ENCODE measurements around the gene NCBP2L.

NCBP2L gene

DNA sequence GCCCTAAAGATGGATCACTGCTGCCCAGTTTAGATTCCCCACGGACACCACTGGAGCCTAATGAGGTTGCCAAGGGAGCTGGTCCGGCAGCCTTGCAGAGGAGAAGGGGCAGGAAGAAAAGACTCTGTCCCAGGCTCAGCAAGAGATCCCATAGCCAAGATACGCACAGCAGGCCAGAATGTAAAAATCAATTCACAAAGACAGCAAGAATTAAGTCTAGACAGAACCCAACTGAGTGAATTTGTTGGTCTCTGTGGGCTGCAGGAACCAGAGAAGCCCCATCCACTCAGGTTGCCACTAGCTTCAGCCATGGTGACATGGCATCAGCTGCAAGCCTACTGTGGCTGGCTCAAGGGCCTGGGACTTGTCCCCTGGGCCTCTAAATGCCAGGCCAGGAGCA lies 24.8 kb upstream of the NCBP2L start:
- no peak for DNase-seq (ENCODE audit: low read depth)

DNA sequence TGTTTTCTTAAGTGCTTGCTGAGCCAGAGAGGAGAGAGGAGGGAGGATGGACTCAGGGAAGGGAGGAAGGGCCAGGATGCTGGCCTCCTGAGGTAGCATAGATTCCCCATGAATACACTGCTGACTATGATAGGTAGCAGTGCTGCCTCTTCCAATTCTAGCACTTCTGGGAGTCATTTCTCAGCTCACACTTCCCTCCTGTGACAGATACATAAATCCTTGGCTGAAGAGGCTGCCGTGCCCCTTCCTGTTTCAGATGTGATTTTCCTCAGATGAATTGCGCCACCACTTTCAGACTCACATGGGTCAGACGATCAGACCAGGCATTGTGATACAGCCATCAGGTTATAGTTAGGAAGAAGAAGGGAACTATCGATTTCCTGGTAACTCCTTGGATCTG lies 24.3 kb upstream of the NCBP2L start:
- DNase-seq (ENCODE audit: low read depth) = no peak

DNA sequence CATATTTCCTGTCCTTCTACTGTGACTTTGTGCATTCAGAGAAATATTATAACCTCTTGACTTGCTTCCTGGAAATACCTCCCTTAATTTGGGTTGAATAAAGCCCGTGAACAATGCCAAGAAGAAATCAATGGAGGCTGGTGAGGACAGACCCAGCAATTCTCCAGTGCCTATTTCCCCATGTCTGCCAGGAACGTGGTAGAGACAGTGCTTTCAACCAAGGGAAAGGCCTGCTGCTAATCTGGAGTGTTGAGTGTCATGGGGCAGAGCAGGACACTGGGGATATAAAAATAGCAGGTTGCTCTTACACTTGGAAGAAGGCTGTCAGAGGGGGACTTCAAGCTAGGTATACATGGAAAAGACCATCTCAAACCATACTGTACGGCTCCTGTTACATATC lies 21.8 kb upstream of the NCBP2L start:
- DNase-seq (ENCODE audit: low read depth) = no peak

DNA sequence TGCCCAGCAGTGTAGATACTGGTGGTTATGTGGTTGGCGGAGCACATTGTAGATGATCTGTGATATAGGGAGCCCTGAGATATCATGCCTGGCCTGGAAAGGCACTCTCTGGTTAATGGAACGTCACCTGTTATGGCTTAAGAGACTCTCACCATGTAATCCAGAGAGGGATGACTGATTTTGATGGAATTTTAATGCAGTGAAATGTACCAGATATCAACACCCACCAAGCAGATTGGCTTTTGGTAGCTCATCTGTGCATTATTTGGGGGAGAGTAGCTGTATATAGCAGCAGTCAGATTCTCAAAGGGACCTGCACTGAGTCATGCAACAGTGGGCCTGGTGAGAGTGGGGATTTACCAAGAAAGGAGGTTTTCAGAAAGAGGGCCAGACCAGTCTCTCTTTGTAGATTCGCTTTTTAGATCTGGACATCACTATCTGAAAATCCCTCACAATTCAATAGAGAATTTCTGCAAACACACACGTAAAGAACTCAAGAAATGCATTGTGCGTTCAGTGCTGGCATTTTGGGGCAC lies 19.2 kb upstream of the NCBP2L start:
- no peak for DNase-seq (ENCODE audit: low read depth)

DNA sequence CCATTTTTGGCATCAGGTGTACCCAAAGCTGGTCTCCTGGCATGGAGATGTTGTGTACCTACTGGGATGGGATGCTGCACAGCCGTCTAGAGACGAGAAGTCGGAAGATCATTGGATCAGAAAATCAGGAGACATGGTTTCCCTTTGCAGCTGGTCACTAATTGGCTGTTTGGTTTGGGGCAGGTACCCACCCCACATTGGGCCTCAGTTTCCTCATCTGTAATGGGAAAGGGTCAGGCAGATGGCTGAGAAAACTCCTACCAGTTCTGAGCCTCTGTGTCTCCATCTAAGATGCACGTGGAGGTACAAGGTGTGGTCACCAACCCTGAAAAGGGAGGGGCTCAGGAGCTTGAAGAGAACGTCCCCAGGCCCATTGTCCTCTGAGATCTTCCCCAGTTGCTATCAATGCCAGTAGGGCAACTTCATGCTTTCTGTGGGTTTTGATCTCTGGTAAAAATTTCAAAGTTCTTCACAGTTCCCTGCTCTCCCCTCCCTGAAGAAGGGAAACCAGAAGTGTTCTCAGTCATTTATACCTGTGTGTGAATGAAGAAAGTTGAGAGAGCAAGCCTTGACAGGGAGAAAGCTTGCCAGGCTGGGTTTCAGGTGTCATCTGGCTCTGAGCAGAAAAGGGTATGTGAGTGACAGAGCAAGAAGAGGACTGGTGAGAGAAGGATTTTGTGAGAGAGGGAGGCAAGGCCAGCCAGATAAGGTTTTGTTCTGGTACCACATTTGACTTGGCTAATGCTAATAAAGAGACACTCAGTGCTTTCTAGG lies 17.0 kb upstream of the NCBP2L start:
- no peak for DNase-seq (ENCODE audit: low read depth)

DNA sequence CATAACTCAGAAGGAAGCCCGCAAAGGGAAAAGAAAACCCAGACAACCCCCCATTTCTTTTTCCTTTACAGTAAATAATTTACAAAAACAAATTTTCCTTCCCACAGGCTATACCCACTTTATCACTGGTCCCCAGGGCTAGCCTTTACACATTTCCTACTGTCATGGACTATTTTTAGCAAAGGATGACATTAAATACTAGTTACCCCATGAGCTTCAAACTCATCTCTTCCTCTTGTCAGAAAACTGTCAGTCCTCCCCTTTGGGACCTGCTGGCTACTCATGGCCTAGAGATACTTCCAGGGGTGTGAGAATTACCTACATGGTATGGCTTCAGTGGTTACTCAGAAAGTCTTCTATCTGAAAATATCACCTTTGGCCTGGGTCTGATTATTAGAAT lies 13.9 kb upstream of the NCBP2L start:
- no peak for DNase-seq (ENCODE audit: low read depth)

DNA sequence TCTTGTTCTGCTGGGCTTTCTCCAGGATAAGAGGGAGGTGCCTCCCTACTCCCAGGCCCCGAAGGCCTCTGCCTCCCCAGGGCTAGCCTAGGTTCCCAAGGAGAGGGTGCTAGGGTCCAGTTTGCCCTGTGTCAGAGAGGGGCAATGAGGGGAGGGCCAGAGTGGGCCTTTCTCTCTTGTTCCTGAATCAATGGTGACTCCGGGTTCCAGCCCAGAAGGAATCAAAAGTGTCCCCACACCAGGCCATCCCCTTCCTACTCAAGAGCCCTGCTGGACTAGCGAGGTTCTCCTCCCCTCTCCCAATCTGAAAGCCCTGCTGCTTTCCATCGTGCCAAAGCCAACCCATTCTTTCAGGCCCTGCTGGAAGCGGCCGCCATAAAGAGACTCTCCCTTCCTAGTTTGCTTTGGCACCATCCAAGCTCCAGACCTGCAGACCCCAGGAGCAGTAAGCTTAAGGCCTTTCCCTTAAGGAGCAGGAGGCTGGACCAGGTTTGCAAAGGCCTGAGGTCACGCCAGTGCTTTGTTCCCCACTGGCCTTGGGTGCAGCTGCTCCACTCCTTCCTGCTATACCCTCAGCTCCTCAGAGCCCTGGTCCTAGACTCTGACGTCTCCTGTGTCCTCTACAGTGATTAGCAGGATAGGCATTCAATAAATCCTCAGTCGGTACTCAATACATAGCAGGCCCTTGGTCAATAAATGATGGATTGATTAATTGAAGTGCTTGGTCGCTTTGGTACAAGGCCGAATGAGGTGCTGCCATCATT lies 12.5 kb upstream of the NCBP2L start:
- no peak for DNase-seq (ENCODE audit: low read depth)

DNA sequence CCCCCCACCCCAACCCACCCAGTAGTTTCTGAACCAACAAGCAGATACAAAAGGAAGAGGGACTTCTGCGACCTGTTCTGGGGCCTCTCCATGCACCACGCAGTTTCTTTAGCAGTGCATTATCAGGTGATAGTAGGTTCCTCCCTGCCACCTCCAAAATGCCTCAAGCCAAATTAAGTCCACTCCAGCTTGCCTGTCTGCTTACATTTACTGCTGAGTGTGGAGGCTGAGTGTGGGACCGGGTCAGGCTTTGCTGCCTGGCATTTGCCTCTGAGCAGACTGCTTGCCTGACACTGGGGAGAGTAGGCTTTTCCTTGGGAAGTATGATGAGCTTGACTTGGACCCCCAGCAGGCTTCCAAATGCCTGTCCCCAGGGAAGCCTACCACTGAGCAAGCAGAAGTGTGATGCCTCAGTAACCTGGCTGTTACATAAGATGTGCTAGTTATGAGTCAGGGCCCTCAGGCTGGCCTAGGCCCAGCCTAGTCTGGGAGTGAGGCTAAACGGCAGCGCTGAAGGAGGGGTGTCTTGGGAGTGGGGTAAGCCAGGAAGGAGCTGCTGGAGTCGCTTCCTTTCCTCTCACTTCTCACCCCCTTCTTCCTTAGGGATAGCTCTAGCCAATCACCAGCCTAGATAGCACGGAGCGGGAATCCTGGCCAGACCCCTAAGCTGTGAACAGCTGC lies 10.9 kb upstream of the NCBP2L start:
- DNase-seq (ENCODE audit: low read depth) = no peak

DNA sequence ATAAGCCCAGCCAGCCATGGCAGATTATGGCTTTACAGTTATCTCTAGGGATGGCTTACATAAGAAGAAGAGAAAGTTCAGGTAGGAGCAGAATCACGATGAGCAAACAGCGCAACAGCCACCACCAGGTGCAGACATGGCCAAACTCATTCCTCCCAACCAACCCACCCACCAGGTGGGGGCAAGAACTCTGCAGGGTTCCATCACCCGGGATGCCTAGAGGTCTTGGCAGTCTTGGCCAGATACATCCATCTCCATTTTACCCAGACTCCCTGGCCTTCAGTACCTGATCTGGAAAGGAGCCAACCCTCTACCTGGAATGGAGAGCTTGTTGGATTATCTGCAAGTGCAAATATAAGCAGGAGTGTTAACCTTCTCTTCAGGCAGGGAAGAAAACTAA lies 9.5 kb upstream of the NCBP2L start:
- no peak for DNase-seq (ENCODE audit: low read depth)

DNA sequence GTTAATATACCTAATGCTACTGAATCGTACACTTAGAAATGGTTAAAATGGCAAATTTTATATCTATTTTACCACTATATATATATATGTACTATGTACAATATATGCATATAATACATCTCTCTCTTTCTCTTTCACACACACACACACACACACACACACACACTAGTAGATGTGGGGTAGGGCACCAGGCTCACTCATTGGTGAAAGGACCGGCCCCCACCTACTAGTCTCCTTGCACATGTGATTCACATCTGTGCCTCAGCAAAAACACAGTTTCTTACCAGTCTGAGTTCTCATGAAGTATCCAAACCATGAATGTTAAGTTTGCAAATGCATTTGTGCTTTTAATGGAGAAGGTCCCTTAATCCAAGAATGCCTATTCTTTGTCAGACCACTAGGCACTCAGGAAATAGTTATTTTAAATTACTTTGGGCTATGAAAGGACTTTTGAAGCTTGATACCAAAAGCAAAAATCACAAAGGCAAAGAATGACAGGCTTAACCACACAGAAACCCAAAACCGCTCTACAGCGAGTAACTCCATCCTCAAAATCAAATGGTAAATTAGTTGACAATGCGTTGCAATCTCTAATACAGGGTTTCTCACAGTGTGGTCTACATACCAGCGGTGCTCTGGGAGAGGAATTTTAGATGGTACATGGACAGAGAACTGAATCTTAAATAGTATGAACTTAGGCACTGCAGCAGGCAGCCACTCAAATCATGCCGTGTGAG lies 7.8 kb upstream of the NCBP2L start:
- no peak for DNase-seq (ENCODE audit: low read depth)

DNA sequence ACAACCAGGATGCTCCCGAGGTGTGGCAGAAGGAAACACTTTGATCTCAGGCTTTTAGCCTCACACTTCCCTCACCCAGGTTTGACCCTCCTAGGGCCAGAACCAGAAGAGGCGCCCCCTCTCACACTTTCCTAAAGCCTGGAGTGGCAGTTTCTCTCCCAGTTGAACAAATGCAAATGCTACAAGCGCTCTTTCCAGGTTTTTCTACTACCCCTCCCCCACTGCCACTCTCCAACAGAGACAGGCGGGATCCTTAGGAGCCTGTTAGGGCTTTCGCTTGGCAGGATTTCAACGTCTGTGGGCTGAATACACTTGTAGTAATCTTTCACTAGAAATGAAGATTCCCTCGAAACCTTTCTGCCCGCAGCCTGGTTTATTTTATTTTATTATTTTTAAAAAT lies 4.3 kb upstream of the NCBP2L start:
- no peak for DNase-seq (ENCODE audit: low read depth)

DNA sequence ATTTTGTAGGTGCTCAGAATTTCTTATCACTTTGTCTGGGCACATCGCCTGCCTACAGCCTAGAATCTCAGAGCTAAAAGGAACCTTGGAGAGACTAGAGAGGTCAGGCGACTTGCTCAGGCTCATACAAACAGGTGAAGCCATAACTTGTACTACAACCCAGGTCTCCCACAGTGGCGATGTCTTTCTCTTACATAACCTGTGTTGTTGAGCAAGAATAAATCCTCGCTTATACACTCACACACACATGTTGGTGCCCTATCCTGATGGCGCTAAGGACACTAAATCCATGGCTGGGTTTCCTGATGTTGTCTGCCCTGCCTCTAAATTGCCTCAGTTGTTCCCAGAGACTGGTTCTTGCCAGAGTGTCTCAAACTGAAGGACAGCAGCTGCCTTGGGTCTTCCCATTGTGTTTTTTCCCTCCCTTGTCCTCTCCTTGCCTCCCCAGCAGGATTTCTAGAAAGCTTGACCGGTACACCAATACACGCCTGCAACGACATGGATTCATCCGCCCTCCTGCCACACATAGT lies 3.6 kb upstream of the NCBP2L start:
- DNase-seq (ENCODE audit: low read depth) = no peak

DNA sequence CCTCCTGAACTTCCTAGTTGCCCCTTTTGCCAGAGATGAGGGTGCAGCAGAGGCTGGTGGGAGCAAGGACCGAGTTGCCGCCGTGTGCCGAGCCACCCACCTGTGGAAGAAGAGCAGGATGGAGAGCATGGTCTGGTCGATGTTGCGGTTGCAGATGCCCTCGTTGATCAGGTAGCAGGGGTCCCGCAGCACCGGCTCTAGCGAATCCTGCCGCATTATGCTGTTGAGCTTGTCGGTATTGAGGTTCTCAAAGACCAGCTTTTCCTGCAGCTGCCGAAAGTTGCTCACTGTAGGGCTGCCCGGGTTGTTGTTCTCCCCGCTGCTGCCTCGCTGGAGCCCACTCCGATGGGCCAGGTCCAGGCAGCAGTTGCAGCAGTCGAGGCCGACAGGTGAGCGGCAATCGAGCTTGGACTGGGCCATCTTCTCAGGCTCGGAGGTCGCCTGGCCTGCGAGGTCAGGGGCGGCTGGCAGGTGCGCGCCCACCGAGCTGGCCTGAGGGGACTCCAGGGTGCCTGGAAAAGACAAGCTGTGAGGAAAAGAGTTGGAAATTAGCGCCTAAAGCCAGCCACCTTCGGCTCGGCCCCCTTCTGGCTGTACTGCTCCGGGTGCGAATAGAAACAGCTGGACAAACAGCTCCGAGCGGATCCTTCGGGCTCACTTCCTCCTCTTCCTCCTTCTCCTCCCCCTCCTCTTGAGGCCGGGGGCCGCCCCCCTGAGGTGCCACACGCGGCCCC lies 2.4 kb upstream of the NCBP2L start:
- no peak for DNase-seq (ENCODE audit: low read depth)

DNA sequence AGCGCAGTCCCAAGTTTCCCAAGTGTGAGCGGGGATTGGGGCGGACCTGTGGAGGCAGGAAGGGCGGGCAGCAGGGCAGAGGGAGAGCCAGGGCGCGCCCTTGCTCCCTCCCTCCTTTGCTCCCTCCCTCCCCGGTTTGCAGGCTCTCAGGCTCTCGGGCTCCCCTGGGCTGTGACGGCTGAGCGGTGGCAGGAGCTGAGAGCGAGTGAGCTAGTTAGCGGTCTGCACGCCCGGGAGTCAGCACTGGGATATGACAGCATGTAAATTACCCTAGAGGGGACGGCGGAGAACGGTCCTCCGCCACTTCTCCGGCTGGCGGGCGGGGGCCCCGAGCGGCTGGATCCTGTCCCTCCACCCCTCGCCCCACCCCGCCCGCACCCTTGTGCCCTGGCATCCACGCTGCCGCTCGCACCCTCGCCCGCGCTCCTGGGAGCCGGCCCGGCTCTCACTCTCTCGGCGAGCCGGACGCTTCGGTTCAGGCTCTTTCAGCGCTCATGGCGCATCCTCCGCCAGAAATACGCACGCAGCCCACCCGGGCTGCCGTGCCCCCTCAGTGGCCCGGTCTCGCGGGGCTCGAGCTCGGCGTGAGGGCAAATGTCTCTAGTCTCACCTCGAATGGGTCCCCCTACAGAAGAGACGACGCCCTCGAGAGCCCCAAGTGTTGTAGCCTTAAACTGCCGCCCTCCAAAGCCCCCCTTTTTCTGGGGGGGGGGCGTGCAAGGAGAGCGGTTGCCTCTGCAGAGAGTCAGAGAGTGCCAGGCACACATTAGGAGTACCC lies 1.6 kb upstream of the NCBP2L start, which contains the start of gene TSC22D3:
Gene TSC22D3, minus strand, starts transcription at position 54 of the 778 bp plus-strand sequence. CDS start 368 bp downstream, outside the sequence.
- peak; percentile 42 for DNase-seq (ENCODE audit: low read depth)

DNA sequence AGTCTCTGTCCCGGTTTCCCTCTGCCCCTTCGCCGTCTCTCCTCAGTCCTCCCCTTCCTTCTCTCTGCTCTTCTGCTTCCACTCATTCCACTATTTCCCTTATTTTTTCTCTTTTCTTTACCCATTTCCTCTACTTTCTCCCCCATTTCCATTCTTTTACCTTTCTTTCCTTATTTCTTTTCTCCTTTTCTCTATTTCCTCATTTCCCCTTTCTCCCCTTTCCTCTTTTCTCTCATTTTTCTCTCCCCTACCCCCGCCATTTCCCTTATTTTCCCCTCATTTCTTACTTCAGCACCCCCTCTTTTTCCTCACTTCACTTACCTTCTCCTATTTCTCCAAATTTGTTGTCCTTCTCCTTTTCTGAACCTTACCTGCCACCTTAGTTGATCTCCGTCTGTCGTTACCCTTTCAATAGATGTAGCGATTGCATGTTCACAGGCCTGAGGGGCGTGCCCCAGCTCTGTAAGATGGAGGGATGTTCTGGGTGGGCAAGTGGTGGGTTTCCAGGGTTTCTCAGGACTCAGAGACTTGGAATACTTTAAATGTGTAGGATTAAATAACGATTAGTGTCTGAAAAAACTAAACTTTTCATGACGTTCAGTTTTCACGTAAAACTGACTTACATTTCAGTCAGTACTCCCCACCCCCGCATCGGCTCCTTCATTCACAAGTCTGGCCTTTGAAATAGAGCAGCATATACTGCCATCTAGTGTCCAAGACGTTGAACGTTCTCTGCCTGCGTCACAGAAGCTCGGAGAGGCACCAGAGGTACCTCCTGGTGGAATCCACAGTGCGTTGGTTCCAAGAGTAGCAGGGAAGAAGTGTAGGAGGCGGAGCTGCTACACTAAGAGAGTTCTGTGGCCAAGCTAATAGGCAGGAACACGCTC lies 641 bp upstream of the NCBP2L start:
- DNase-seq (ENCODE audit: low read depth) = peak; percentile 60

DNA sequence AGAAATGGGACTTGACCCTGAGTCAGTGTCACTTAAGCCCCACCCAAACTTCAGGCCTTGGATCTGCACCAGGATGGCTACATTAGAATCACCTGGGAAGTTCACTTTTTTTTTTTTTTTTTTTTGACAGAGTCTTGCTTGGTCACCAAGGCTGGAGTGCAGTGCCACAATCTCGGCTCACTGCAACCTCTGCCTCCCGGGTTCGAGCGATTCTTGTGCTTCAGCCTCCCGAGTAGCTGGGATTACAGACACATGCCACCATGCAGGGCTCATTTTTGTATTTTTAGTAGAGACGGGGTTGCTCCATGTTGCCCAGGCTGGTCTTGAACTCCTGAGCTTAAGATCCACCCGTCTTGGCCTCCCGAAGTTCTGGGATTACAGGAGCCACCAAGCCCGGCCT lies 3.0 kb downstream of the NCBP2L start:
- DNase-seq (ENCODE audit: low read depth) = no peak

DNA sequence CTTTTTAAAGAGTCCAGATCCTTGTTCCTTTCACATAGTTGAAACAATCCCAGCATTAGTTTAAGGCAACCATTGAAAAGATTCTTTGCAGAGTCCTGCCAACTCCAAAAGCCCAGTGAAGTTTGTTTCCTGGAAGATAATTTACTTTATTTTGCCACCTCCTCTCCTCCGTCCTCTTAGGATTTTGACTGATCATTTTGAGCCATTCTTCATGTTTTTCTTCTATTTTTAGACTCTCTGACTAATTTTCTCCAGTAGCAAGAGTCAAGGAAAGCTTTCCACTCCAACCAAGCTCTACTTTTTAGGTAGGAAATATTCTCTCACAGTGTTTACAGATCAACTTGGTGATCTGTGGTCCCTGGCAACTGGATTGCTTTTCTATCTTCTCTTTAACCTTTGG lies 10.3 kb downstream of the NCBP2L start:
- no peak for DNase-seq (ENCODE audit: low read depth)

DNA sequence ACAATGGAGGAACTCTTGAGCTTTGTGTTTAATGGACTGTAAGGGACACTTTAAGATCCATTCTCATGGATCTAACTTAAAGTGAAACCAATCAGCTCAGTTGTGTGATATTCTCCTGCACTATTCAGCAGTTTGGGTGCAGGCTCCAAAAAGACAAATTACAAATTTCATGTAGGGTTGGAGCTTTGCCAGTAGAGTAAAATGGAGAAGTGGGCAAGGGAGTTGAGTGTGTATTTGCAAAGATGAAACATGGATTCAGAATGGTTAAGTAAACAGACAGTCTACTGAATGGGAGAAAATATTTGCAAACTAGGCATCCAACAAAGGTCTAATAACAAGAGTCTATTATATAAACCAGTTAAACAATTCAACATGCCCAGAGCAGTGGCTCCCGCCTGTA lies 26.9 kb downstream of the NCBP2L start:
- no peak for DNase-seq (ENCODE audit: low read depth)

DNA sequence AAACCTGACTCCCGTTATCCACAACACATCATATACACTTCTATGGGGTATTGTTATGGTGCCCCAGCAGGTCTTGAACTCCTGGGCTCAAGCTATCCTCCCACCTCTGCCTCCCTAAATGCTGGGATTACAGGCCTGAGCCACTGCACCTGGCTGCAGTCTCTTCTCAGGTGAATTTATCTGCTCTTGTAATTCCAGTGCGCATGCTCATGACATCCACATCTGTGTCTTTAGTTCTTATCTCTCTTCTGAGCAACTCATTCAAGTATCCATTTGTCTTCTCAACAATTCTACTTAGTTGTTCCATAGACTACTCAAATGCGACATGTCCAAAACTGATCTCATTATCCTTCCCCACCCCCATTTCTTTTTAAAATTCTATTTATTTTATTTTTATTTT lies 27.6 kb downstream of the NCBP2L start:
- no peak for DNase-seq (ENCODE audit: low read depth)

Measured in HS-27A (cell line).